SHP77 (cell line): Measurements from ENCODE around the gene STRAP.

Source experiments
- DNase-seq, 2 experiments: peaks; one replicate each; lab custom pipeline; 2025; lab: John Stamatoyannopoulos, UW

The STRAP gene, protein sequence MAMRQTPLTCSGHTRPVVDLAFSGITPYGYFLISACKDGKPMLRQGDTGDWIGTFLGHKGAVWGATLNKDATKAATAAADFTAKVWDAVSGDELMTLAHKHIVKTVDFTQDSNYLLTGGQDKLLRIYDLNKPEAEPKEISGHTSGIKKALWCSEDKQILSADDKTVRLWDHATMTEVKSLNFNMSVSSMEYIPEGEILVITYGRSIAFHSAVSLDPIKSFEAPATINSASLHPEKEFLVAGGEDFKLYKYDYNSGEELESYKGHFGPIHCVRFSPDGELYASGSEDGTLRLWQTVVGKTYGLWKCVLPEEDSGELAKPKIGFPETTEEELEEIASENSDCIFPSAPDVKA

DNA sequence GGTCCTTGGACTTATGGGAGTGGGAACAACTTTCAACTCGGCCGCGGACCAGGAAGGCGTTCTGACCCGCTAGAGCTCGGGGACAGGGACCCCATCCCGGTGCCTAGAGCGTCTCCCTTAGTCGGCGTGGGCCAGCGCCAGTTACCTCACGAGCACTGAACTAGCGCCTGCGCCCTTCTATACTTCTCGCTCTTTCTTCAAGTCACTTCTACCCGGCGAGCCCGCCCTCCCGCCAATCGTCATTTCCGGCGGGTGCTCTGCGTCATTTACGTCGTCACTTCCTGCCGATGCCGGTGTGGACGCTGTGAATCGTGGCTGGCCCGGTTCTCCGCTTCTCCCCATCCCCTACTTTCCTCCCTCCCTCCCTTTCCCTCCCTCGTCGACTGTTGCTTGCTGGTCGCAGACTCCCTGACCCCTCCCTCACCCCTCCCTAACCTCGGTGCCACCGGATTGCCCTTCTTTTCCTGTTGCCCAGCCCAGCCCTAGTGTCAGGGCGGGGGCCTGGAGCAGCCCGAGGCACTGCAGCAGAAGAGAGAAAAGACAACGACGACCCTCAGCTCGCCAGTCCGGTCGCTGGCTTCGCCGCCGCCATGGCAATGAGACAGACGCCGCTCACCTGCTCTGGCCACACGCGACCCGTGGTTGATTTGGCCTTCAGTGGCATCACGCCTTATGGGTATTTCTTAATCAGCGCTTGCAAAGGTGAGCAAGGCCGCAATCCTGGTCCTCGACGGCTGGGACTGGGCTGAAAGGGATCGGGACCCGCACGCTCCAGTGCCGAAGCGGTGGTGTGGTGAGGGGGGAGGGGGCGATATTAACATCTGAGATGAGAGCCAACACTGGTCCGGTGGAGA is at the start of gene STRAP:
Gene STRAP (plus strand): TSS at position 270 of the 854 bp plus-strand sequence. CDS start 321 bp downstream, at position 591.
- DNase-seq = peak; percentile 81 to 82

DNA sequence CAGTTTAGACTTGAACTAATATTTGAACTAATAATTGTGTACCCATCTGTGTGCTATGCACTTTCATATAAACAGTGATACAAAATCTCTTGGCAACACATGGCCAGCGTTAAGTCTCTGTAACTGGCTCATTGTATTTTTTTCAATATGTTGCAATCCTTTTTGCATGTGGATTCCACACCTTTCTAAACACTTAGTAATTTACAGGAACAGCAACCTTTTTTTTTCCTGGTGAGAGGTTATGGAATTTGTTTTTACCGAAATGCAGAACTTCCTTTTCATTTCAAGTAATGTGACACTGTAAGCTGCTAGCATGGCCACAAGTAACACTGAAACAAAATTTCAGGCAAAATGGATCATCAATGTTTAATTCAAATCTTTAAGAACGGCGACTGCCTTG is 47.6 kb upstream of the STRAP start:
- no peak for DNase-seq

DNA sequence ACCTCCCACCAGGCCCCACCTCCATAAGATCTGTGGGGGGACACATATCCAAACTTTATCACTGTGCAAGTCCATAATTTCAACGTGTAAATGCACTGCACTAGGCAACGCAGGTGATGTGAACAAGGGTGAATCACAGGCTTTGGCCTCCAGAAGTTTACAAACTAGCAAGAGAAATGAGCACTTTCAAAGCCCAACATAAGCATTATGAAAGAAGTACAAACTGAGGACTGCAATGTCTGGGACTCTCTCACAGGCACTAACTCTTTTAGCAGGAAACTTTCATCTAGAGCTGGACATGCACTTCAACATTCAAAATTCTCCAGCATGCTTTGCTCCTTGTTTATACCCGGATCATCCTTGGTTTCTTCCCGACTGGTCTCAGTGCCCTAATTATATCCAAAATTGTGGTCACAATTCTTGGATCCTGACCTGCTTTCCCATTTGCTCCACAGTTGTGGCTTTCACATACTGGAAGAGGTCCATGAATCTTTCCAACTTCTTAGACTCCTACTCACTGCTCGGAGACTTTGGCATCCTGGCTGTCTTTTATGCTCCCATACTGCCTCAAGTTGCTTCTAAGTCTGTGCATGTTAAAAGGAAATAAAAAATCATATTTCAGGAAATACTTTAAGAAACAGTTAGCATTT is 44.9 kb upstream of the STRAP start:
- no peak for DNase-seq

DNA sequence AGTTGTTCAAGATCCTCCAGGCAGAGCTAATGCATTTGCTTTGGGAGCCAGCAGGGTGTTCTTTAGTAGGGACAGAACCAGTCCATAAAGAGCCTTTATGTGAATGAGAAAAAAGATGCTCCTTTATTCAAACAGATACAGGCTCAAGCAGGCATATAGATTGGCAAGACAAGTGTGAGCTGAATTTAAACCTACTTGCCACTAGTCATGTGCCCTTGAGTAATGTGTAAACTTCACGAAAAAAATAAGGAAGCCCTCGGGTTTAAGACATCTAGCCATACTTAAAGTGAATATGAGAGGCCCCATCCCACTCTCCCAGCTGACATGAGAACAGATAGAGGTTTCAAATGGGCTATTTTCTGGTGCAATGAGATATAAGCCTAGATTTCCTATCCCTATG is 43.1 kb upstream of the STRAP start:
- DNase-seq = no peak

DNA sequence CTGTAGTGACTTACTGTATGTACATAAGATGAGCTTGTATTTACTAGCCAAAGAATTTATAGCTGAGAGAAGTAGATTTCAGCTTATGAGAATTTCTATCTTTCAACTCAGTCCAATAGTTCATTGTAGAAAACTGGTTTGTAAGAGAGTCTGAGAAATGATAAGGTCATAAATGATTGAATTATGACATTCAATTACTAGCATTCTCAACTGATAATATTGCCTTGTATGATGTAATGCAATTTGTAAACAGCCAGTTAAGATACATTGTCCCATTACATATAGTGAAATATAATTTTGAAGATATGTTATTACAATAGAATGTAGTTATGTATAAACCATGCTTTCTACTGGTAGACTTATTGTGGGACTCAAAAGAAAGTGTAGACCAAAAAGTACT is 42.5 kb upstream of the STRAP start:
- DNase-seq = no peak

DNA sequence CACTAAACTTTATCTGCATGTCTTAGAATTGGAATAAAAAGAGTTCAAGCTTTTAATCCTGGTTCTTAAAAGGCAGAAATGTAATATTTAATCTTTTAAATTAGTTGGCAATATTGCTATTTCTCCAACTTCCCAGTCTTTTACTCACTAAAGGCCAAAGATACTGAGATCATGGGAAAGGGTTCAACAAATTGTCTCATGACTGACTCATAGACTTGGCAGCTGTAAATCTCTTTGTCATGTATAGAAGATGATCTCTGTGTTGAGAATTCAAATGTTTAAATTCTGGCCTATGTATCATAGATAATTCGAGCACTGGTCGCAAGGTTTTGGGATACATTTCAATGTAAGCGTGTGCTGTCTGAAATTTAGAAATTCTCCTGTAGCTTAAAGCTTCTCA is 40.1 kb upstream of the STRAP start:
- DNase-seq = no peak

DNA sequence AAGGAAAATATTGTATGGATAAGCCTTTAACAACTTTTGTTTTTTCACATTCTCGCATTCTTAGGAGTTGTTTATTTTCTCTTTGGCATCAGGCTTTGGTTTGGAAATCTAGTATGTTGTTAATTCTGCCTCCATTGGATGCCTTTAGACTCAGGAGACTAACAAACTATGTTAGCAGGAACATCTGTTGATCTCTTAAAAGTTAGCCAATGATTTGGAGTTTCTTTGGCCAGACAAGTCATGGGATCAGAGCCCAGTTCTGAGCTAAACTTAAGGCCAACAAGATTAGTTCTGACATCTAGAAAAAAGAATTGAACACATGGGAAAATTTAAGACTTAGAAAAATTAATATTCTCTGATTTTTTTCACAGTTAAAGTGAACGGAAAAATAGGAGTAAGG is 35.3 kb upstream of the STRAP start:
- no peak for DNase-seq

DNA sequence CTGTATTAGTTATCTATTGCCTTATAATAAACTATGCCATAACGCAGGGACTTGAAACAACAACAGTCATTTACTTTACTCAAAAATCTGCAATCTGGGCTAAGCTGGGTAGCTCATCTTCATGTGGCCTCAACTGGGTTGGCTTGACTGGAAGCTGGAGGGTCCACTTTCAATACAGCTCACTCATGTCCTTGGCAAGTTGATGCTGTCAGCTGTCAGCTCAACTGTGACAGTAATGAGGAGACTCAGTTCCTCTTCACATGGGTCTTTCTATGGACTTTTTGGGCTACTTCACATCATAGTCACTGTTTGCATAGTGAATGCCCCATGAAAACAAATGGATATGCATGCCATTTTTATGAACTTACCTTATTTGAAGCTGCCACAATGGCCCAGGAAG is 33.6 kb upstream of the STRAP start:
- DNase-seq = no peak

DNA sequence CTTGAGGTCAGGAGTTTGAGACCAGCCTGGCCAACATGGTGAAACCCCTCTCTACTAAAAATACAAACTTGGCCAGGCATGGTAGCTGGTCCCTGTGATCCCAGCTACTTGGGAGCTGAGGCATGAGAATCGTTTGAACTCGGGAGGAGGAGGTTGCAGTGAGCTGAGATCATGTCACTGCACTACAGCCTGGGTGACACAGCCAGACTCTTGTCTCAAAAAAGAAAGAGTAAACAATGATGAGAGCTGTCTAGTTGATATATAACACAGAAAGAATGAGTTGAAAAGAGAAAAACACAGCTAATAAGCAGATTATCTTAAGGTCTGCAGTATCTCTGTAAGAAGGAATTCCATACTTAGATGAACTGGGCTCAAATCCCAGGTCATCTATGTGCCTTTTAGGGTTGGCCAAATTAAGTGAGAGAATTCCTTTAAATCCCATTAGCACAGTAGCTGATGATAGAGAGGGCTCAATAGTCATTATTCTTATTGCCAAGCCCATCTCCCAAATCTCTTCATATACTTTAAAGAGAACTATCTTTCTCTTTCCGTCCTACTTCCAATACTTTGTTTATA is 31.1 kb upstream of the STRAP start:
- DNase-seq = no peak

DNA sequence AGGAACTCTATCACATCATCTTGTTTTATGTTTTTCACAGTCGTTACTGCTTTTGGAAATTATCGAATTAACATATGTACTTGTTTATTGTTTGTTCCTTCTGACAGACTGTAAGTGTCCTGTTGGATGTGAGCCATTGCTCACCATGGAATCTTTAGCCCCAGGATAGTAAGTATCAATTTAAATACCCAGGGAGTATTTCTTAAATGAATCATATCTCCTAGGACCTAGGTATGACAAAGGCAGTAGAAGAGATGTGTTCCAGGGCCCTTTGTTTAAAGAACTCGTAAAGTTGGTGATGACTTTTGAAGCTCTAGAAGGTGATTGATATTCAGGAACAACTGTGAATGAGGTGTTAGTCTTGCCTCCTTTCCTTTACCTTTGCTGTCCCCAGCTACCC is 30.3 kb upstream of the STRAP start:
- DNase-seq = no peak

DNA sequence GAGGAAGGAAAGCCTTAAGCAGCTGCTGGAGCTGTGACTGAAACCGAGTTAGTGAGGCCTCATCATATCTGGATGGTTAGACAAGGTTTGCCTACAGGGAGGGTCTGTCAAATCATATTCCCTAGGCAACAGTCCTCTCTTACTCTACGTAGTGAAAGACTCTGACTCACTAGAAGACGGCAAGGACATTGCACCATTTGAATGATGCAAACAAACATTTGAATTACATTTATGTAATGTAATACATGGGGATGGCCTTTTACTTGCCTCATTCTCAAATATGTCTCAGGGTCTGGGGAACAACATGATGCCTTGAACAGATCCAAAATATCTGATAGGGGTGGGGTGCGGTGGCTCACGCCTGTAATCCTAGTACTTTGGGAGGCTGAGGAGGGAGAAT is 29.8 kb upstream of the STRAP start:
- DNase-seq = no peak

DNA sequence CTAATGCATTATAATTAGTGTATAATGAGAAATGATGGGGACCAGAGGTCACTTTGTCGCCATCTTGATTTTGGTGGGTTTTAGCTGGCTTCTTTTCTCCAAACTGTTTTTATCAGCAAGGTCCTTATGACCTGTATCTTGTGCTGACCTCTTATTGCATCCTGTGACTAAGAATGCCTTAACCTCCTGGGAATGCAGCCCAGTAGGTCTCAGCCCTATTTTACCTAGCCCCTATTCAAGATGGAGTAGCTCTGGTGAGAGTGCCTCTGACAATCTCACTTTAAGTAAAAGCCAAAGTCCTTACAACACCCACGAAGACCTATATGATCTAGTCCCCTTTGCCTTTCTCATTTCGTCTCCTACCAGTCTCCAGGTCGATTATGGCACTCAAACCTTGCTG is 28.3 kb upstream of the STRAP start:
- no peak for DNase-seq

DNA sequence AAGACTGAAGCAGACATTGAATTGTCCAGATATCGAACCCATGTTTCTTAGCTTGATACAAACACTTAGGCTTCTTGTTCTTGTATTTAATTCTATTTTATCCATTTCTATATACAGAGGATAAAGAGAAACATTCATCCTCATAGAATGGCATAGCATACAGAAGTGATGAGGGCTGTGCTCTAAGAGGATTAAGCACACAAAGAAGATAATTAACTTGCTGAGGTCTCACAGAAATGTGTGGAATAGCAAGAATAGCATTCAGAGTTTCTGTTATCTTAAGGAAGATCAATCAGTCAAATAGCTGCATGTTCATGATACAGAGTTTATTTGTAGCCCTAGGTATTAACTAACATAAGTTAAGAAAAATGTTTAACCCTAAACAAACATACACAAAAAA is 27.3 kb upstream of the STRAP start:
- no peak for DNase-seq

DNA sequence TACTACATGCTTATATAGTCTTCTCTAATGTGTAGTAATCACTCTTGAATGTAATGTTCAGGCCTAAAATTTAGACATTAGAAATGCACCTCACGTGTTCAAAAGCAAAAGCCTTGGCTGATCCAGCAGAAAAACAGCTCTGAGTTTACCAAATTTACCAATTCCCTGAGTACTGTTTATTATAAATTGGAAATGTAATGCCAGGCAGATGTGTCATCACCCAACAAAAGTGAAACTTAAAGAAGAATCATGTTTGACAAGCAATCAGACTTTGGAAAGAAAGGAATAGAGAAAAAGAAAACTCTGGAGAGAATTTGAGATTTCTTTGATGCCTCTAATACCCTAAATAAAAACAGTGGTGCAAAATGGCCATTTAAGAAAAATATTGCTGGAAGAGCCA is 26.5 kb upstream of the STRAP start:
- DNase-seq = no peak

DNA sequence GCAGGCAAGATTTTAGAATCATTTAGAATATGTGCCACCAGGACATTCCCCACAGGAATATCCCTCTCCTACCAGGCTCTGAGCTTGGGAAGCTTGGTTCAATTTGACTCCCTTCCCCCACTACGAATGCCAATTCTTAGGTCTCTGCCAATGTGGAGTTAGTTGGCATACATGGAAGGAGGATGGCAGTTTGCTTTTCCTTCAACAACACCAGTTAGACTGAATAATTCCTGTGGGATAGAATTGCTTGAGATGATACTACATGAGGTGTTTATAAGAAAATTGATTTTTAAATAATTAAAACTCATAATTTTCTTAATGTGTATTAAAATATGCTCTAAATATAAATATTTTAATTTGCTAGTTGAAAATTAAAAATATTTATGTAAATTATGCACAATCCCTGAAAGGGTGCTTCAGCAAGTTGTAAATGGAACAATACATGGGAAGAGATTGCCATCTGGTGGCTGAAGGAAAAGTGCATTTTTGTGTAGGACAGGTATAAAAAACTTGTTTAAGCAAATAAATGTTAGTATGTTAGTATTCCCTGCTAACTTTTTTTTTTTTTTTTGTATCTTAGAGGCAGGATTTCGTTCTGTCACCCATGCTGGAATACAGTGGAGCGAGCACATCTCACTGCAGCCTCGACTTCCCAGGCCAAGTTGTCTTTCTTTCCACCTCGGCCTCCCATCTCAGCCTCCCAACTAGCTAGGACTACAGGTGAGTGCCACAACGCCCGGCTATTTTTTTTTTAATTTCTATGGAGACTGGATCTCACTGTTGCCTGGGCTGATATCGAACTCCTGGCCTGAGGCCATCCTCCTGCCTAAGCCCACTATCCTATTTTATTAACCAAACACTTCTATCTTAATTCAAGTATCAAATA is 25.8 kb upstream of the STRAP start:
- DNase-seq = peak in 1 of 2 experiments; percentile 3

DNA sequence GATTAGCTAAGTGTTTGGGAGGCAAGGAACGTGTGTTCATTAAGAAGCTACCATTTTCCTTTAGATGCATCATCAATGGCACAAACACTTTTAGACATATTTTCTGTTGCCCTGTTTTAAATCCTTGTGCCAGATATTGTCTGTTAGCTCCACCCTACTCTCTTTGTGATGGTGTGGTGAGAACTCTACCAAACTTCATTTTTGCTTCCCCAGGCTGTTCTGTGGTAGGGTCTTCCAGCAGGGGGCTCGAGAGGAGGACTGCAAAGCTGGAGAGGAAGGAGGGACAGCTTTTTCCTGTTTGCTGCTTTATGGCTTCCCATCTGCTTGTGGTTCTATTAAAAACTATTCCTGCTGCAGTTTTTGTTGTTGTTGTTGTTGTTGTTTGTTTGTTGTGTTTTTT is 23.8 kb upstream of the STRAP start:
- no peak for DNase-seq

DNA sequence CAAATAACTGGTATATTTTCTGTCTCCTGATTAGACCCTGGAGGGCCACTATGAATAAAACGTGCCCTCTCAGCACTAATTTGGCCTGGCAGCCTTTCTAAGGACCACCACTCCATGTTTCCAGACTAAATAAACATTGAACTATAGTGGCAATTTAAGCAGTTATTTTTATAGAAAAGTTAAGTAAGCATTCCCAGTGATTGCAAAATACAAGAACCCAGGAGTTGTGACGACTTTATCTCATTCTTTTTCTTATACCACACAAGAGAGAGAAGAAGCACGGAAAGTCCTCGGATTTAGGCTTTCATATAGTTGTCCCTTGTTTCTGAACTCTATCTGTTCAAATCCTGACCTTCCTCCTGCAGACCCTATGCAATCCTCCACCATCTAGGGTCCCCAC is 23.1 kb upstream of the STRAP start:
- DNase-seq = no peak

DNA sequence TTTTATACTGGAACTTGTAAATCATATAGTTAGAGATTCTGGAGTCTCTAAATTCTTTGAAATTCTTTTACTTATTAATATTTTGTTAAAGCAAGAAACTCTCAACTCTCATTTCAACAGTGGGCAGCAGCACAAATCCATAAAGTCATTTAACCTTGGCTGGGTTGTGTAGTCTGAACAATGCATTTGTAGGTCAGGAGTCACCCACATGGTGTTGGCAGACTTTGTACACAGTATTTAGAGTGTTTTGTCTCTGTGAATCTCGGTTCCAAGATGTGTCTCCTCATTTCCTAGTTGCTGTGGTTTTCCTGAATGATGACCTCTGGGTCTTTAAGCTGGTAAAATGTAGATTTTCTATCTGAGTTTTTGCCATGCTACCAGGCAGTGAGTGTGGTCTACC is 20.8 kb upstream of the STRAP start:
- no peak for DNase-seq

DNA sequence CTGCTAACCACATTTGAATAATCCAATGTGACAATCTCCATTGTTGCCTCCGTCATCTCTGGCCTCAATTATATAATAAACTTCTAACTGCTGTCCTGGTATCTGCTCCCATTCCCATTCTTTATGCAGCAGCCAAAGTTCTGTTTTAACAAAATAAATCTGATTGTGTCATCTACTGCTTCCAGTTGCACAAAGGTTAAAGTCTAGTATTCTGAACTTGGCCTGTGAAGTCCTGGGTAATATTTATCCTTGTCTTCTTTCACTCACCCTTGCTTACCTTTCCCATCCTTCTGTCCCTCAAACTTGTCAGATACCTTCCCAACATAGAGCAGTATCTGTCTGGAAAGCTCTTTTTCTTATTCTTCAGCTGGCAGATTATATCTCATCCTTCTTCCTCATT is 19.3 kb upstream of the STRAP start:
- DNase-seq = no peak

DNA sequence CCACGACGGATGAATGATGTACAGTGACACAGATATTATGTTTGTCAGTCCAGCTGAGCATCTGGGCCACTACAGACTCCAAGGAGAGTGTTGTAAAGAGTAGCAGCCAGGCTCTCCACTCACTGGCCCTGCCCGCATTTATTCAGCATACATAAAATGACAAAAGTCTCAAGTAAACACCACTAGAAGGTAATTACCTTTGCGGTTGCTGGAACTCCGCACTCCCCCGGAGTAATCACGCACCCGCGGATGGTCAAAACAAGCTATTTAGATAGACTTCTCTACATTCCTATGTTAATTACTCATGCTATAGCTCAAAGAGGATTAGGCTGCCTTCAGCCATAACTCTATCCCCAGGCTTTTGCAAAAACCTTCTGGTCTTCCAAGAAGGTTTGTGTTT is 18.8 kb upstream of the STRAP start:
- DNase-seq = no peak

DNA sequence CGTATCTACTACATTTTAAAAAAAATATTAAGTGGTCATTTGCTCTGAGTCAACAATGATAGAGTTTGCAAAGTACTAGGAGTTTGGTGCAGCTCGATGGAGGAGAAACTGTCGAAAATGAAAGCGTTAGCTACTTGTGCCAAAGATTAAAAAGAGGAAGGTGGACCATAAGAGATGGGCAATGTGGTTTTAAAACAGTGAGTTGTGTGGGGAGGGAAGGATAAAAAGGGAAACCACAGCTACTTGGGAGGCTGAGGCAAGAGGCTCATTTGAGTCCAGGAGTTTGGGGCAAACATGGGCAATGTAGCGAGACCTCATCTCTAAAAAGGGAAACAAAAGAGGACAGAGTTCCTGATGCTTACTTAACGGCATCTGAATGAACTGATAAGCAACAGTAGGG is 18.2 kb upstream of the STRAP start:
- DNase-seq = no peak

DNA sequence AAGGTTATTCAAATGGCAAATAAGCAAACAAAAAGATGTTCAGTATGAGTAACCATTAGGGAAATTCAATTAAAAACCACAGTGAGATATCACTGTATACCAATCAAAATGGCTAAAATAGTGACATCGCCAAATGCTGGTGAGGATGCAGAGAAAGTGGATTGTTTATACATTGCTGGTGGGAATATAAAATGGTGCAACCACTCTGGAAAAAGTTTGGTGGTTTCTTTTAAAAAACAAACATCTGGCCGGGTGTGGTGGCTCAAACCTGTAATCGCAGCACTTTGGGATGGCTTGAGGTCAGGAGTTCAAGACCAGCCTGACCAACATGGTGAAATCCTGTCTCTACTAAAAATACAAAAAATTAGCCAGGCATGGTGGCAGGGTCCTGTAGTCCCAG is 14.0 kb upstream of the STRAP start:
- no peak for DNase-seq
